WTC11 (cell line): ENCODE measurements around the gene IFT52. TPM values are rescaled to one million over a fixed set of nuclear protein-coding genes. Genes with fewer than 3 reads are reported as not detected.
A peak's percentile ranks its signal among the peaks of the same experiment; 100 is the strongest.

Source experiments
- CBFB ChIP-seq: sonication (generic); formaldehyde crosslinking; IDR thresholded peaks from 2 replicates; pipeline ENCODE4 v1.8.1; 2022; ENCODE audit warnings: mild to moderate bottlenecking, low read depth, missing genetic modification reagents
- ELF4 ChIP-seq: sonication (generic); formaldehyde crosslinking; IDR thresholded peaks from 2 replicates; pipeline ENCODE4 v1.8.1; 2022; ENCODE audit warnings: low read depth, mild to moderate bottlenecking, moderate library complexity, missing genetic modification reagents
- ESRRA ChIP-seq: sonication (generic); formaldehyde crosslinking; IDR thresholded peaks from 2 replicates; pipeline ENCODE4 v1.8.1; 2022; ENCODE audit warnings: mild to moderate bottlenecking, missing genetic modification reagents, borderline replicate concordance
- ETV6 ChIP-seq: sonication (generic); formaldehyde crosslinking; IDR thresholded peaks from 2 replicates; pipeline ENCODE4 v1.8.1; 2022; ENCODE audit warnings: mild to moderate bottlenecking, missing genetic modification reagents
- FOXP1 ChIP-seq: sonication (generic); formaldehyde crosslinking; IDR thresholded peaks from 2 replicates; pipeline ENCODE4 v1.8.0; 2022; ENCODE audit warnings: missing genetic modification reagents, mild to moderate bottlenecking, moderate library complexity, borderline replicate concordance
- GRHL2 ChIP-seq: fragments of 250-450 bp; sonication (Bioruptor Pico); IDR thresholded peaks from 2 replicates; pipeline ENCODE4 v1.8.0; 2022; ENCODE audit warnings: mild to moderate bottlenecking, moderate library complexity; ENCODE audit not compliant: insufficient replicate concordance, severe bottlenecking
- HMGA2 ChIP-seq: fragments of 250-450 bp; sonication (Bioruptor Pico); IDR thresholded peaks from 2 replicates; pipeline ENCODE4 v1.4.0; 2021; ENCODE audit warnings: mild to moderate bottlenecking, moderate library complexity
- IRF2 ChIP-seq: sonication (generic); formaldehyde crosslinking; IDR thresholded peaks from 2 replicates; pipeline ENCODE4 v1.8.0; 2022; ENCODE audit warnings: low read depth, missing genetic modification reagents, borderline replicate concordance
- NR2C2 ChIP-seq: sonication (generic); formaldehyde crosslinking; IDR thresholded peaks from 2 replicates; pipeline ENCODE4 v1.8.0; 2022; ENCODE audit warnings: mild to moderate bottlenecking, missing genetic modification reagents
- PRRX2 ChIP-seq: fragments of 250-450 bp; sonication (Bioruptor Pico); IDR thresholded peaks from 2 replicates; pipeline ENCODE4 v1.8.0; 2021; ENCODE audit warnings: mild to moderate bottlenecking
- SOX15 ChIP-seq: fragments of 250-450 bp; sonication (Bioruptor Pico); IDR thresholded peaks from 2 replicates; pipeline ENCODE4 v1.9.0; 2021; ENCODE audit warnings: mild to moderate bottlenecking
- SP1 ChIP-seq: sonication (generic); formaldehyde crosslinking; conservative IDR thresholded peaks from 2 replicates; pipeline ENCODE4 v1.8.1; 2022; ENCODE audit warnings: missing genetic modification reagents
- TEAD1 ChIP-seq: sonication (generic); formaldehyde crosslinking; IDR thresholded peaks from 2 replicates; pipeline ENCODE4 v1.8.0; 2022; ENCODE audit warnings: mild to moderate bottlenecking, missing genetic modification reagents
- ZBTB21 ChIP-seq: sonication (generic); formaldehyde crosslinking; IDR thresholded peaks from 2 replicates; pipeline ENCODE4 v1.8.1; 2023; ENCODE audit warnings: mild to moderate bottlenecking, missing genetic modification reagents, borderline replicate concordance
- ZNF232 ChIP-seq: sonication (generic); formaldehyde crosslinking; IDR thresholded peaks from 2 replicates; pipeline ENCODE4 v1.8.0; 2022; ENCODE audit warnings: mild to moderate bottlenecking, missing genetic modification reagents
- ZNF263 ChIP-seq: sonication (generic); formaldehyde crosslinking; IDR thresholded peaks from 2 replicates; pipeline ENCODE4 v1.8.1; 2022; ENCODE audit warnings: low read depth, mild to moderate bottlenecking, moderate library complexity, missing genetic modification reagents
- ZNF317 ChIP-seq: sonication (generic); formaldehyde crosslinking; IDR thresholded peaks from 2 replicates; pipeline ENCODE4 v1.8.1; 2023; ENCODE audit warnings: low read depth, mild to moderate bottlenecking, moderate library complexity, missing genetic modification reagents, borderline replicate concordance
- total RNA-seq: library from RNA; stranded (reverse); gene quantifications from 3 replicates; pipeline ENCODE4 v1.2.3, GENCODE V29; 2021
- TF ChIP-seq, protein P1 (sequence below): sonication (generic); formaldehyde crosslinking; IDR thresholded peaks from 2 replicates; pipeline ENCODE4 v1.8.1; 2023; ENCODE audit warnings: mild to moderate bottlenecking, missing genetic modification reagents, borderline replicate concordance
- TF ChIP-seq, protein P2 (sequence below): sonication (generic); formaldehyde crosslinking; conservative IDR thresholded peaks from 2 replicates; pipeline ENCODE4 v1.8.1; 2023; ENCODE audit warnings: mild to moderate bottlenecking, low read depth, missing genetic modification reagents, moderate library complexity
- TF ChIP-seq, protein P3 (sequence below): fragments of 250-450 bp; sonication (Bioruptor Pico); IDR thresholded peaks from 2 replicates; pipeline ENCODE4 v1.9.0; 2021; ENCODE audit warnings: mild to moderate bottlenecking
- TF ChIP-seq, protein P4 (sequence below): sonication (generic); formaldehyde crosslinking; IDR thresholded peaks from 2 replicates; pipeline ENCODE4 v1.8.1; 2023; ENCODE audit warnings: mild to moderate bottlenecking, missing genetic modification reagents
- TF ChIP-seq, protein P5 (sequence below): fragments of 250-450 bp; sonication (Bioruptor Pico); IDR thresholded peaks from 2 replicates; pipeline ENCODE4 v1.9.0; 2021; ENCODE audit warnings: mild to moderate bottlenecking
- TF ChIP-seq, protein P6 (sequence below): sonication (generic); formaldehyde crosslinking; IDR thresholded peaks from 2 replicates; pipeline ENCODE4 v1.8.1; 2023; ENCODE audit warnings: mild to moderate bottlenecking, missing genetic modification reagents, moderate library complexity
- TF ChIP-seq, protein P7 (sequence below): fragments of 250-450 bp; sonication (Bioruptor Pico); IDR thresholded peaks from 2 replicates; pipeline ENCODE4 v1.9.0; 2021; ENCODE audit warnings: moderate library complexity, mild to moderate bottlenecking, inconsistent platforms, borderline replicate concordance
- TF ChIP-seq, protein P8 (sequence below): sonication (generic); formaldehyde crosslinking; IDR thresholded peaks from 2 replicates; pipeline ENCODE4 v1.8.1; 2022; ENCODE audit warnings: mild to moderate bottlenecking, missing genetic modification reagents, moderate library complexity, borderline replicate concordance

The IFT52 gene
- total RNA-seq, 1 experiment from 2014 or later, result 27.5 TPM

DNA sequence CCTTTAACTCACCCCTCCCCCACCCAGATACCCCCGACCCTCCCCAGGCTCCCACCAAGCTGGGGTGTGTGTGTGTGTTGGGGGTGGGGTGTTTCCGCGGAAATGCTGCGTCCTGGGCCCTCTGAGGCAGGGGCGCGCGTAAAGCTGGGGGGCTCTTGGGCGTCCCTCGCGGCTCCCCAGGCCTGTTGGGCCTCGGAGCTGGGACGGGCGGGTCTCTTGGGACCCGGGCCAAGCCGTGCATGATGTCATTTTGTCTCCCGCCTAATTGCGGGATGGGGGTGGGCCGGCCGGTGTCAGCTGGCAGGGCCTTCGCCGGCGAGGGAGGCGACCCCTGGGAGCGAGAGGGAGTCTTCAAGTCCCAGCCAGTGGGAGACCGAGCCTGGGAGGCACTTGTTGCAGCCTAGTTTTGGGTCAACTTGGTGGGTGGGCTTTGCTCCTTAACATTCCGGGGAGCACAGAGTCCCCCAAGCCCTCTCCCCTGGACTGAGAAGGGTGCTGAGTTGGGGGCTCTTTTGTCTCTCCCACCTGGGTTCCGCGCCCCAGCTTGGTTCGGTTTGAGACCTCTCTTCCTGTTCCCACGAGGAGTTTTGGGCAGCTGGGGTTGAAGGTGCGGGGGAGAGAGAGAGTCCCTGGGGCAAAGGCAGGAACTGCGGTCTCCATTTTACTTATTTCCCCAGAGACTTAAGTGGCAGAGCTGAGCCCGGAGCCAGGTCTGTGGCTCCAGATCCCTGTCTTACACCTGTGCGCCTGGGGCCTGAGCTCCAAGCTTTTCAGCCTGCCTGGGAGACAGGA, 76.8 kb downstream of the IFT52 start (continued):
- TF ChIP-seq IRF2 (CRISPR knock-in tag) (no peak), ESRRA (CRISPR knock-in tag) (no peak), GRHL2 (CRISPR knock-in tag) (no peak), ZNF263 (CRISPR knock-in tag) (no peak), ETV6 (no peak), ZBTB21 (CRISPR knock-in tag) (no peak), HMGA2 (CRISPR knock-in tag) (no peak), ELF4 (CRISPR knock-in tag) (no peak), TEAD1 (CRISPR knock-in tag) (no peak), ZNF317 (CRISPR knock-in tag) (no peak), SOX15 (CRISPR knock-in tag) (no peak), ZNF232 (CRISPR knock-in tag) (no peak), SP1 (CRISPR knock-in tag) (no peak; the same call in 1 of the 2 replicates), CBFB (0 out of 2 replicates have a peak, but pooled peaks have one; percentile 18), PRRX2 (CRISPR knock-in tag) (no peak), FOXP1 (0 out of 2 replicates have a peak, but pooled peaks have one; percentile 48), NR2C2 (no peak)
- TF ChIP-seq, protein P1, sequence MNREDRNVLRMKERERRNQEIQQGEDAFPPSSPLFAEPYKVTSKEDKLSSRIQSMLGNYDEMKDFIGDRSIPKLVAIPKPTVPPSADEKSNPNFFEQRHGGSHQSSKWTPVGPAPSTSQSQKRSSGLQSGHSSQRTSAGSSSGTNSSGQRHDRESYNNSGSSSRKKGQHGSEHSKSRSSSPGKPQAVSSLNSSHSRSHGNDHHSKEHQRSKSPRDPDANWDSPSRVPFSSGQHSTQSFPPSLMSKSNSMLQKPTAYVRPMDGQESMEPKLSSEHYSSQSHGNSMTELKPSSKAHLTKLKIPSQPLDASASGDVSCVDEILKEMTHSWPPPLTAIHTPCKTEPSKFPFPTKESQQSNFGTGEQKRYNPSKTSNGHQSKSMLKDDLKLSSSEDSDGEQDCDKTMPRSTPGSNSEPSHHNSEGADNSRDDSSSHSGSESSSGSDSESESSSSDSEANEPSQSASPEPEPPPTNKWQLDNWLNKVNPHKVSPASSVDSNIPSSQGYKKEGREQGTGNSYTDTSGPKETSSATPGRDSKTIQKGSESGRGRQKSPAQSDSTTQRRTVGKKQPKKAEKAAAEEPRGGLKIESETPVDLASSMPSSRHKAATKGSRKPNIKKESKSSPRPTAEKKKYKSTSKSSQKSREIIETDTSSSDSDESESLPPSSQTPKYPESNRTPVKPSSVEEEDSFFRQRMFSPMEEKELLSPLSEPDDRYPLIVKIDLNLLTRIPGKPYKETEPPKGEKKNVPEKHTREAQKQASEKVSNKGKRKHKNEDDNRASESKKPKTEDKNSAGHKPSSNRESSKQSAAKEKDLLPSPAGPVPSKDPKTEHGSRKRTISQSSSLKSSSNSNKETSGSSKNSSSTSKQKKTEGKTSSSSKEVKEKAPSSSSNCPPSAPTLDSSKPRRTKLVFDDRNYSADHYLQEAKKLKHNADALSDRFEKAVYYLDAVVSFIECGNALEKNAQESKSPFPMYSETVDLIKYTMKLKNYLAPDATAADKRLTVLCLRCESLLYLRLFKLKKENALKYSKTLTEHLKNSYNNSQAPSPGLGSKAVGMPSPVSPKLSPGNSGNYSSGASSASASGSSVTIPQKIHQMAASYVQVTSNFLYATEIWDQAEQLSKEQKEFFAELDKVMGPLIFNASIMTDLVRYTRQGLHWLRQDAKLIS, result no peak
- TF ChIP-seq, protein P2, sequence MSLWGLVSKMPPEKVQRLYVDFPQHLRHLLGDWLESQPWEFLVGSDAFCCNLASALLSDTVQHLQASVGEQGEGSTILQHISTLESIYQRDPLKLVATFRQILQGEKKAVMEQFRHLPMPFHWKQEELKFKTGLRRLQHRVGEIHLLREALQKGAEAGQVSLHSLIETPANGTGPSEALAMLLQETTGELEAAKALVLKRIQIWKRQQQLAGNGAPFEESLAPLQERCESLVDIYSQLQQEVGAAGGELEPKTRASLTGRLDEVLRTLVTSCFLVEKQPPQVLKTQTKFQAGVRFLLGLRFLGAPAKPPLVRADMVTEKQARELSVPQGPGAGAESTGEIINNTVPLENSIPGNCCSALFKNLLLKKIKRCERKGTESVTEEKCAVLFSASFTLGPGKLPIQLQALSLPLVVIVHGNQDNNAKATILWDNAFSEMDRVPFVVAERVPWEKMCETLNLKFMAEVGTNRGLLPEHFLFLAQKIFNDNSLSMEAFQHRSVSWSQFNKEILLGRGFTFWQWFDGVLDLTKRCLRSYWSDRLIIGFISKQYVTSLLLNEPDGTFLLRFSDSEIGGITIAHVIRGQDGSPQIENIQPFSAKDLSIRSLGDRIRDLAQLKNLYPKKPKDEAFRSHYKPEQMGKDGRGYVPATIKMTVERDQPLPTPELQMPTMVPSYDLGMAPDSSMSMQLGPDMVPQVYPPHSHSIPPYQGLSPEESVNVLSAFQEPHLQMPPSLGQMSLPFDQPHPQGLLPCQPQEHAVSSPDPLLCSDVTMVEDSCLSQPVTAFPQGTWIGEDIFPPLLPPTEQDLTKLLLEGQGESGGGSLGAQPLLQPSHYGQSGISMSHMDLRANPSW (CRISPR knock-in tag), result no peak
- TF ChIP-seq, protein P3, sequence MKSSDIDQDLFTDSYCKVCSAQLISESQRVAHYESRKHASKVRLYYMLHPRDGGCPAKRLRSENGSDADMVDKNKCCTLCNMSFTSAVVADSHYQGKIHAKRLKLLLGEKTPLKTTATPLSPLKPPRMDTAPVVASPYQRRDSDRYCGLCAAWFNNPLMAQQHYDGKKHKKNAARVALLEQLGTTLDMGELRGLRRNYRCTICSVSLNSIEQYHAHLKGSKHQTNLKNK (CRISPR knock-in tag), result no peak
- TF ChIP-seq, protein P4, sequence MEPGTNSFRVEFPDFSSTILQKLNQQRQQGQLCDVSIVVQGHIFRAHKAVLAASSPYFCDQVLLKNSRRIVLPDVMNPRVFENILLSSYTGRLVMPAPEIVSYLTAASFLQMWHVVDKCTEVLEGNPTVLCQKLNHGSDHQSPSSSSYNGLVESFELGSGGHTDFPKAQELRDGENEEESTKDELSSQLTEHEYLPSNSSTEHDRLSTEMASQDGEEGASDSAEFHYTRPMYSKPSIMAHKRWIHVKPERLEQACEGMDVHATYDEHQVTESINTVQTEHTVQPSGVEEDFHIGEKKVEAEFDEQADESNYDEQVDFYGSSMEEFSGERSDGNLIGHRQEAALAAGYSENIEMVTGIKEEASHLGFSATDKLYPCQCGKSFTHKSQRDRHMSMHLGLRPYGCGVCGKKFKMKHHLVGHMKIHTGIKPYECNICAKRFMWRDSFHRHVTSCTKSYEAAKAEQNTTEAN (CRISPR knock-in tag), result no peak
- TF ChIP-seq, protein P5, sequence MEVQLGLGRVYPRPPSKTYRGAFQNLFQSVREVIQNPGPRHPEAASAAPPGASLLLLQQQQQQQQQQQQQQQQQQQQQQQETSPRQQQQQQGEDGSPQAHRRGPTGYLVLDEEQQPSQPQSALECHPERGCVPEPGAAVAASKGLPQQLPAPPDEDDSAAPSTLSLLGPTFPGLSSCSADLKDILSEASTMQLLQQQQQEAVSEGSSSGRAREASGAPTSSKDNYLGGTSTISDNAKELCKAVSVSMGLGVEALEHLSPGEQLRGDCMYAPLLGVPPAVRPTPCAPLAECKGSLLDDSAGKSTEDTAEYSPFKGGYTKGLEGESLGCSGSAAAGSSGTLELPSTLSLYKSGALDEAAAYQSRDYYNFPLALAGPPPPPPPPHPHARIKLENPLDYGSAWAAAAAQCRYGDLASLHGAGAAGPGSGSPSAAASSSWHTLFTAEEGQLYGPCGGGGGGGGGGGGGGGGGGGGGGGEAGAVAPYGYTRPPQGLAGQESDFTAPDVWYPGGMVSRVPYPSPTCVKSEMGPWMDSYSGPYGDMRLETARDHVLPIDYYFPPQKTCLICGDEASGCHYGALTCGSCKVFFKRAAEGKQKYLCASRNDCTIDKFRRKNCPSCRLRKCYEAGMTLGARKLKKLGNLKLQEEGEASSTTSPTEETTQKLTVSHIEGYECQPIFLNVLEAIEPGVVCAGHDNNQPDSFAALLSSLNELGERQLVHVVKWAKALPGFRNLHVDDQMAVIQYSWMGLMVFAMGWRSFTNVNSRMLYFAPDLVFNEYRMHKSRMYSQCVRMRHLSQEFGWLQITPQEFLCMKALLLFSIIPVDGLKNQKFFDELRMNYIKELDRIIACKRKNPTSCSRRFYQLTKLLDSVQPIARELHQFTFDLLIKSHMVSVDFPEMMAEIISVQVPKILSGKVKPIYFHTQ (CRISPR knock-in tag), result peak; percentile 54; the same call in 1 of the 2 replicates
- TF ChIP-seq, protein P6, sequence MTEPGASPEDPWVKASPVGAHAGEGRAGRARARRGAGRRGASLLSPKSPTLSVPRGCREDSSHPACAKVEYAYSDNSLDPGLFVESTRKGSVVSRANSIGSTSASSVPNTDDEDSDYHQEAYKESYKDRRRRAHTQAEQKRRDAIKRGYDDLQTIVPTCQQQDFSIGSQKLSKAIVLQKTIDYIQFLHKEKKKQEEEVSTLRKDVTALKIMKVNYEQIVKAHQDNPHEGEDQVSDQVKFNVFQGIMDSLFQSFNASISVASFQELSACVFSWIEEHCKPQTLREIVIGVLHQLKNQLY, result no peak
- TF ChIP-seq, protein P7, sequence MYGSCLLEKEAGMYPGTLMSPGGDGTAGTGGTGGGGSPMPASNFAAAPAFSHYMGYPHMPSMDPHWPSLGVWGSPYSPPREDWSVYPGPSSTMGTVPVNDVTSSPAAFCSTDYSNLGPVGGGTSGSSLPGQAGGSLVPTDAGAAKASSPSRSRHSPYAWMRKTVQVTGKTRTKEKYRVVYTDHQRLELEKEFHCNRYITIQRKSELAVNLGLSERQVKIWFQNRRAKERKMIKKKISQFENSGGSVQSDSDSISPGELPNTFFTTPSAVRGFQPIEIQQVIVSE (CRISPR knock-in tag), result no peak
- TF ChIP-seq, protein P8, sequence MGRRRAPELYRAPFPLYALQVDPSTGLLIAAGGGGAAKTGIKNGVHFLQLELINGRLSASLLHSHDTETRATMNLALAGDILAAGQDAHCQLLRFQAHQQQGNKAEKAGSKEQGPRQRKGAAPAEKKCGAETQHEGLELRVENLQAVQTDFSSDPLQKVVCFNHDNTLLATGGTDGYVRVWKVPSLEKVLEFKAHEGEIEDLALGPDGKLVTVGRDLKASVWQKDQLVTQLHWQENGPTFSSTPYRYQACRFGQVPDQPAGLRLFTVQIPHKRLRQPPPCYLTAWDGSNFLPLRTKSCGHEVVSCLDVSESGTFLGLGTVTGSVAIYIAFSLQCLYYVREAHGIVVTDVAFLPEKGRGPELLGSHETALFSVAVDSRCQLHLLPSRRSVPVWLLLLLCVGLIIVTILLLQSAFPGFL (CRISPR knock-in tag), result no peak
